CD14-positive monocyte (primary cell): ENCODE data around the gene XDH. TPM values are rescaled to one million over a fixed set of nuclear protein-coding genes. Genes with fewer than 3 reads are reported as not detected.
A peak's percentile ranks its signal among the peaks of the same experiment; 100 is the strongest.

ENCODE experiments used
- DNase-seq, 3 donors: peaks; one replicate each; pipeline ENCODE4 v3.0.0-alpha.2; 2011 to 2022
- H2AFZ ChIP-seq: 2 replicates; pipeline ENCODE4 v1.6.0; 2012; ENCODE audit warnings: mild to moderate bottlenecking, low read depth, low read length, inconsistent platforms; ENCODE audit not compliant: insufficient read depth, poor library complexity, severe bottlenecking
- H3K27ac ChIP-seq, 2 donors: 1 replicate in 1 of 2; 2 replicates in 1 of 2; pipeline ENCODE4 v1.5.1; 2012 to 2013; ENCODE audit warnings: low read length in 2 of 2, control low read depth in 1 of 2, inconsistent platforms in 1 of 2, low read depth in 1 of 2, mild to moderate bottlenecking in 1 of 2
- H3K27me3 ChIP-seq, 2 donors: one replicate each; pipeline versions ENCODE4 v1.6.0 to v1.6.1; 2011 to 2013; ENCODE audit warnings: low read length in 2 of 2; ENCODE audit not compliant: control insufficient read depth in 2 of 2, insufficient read depth in 2 of 2
- H3K36me3 ChIP-seq, 2 donors: replicated peaks in 1 of 2; 1 replicate in 1 of 2; 2 replicates in 1 of 2; pipeline versions ENCODE4 v1.5.1 to v1.6.1; 2012 to 2013; ENCODE audit warnings: low read length in 2 of 2, control low read depth in 1 of 2, inconsistent platforms in 1 of 2, mild to moderate bottlenecking in 1 of 2; ENCODE audit not compliant: insufficient read depth in 2 of 2, control insufficient read depth in 1 of 2
- H3K4me1 ChIP-seq, 2 donors: 1 replicate in 1 of 2; 2 replicates in 1 of 2; pipeline versions ENCODE4 v1.5.1 to v1.6.1; 2012 to 2013; ENCODE audit warnings: low read length in 2 of 2, control low read depth in 1 of 2, inconsistent platforms in 1 of 2, mild to moderate bottlenecking in 1 of 2, moderate library complexity in 1 of 2; ENCODE audit not compliant: insufficient read depth in 2 of 2, control insufficient read depth in 1 of 2
- H3K4me2 ChIP-seq: replicated peaks from 2 replicates; pipeline ENCODE3; 2012; ENCODE audit warnings: low read length, moderate library complexity, mild to moderate bottlenecking; ENCODE audit not compliant: poor library complexity, severe bottlenecking; ENCODE audit errors: extremely low read depth
- H3K4me3 ChIP-seq, 3 experiments: fragments of 200-600 bp in 1 of 3; sonication (generic) in 1 of 3; replicated peaks in 1 of 3; 1 replicate in 2 of 3; 2 replicates in 1 of 3; pipeline ENCODE4 v1.5.1; 2011 to 2013; ENCODE audit warnings: low read length in 3 of 3, mild to moderate bottlenecking in 3 of 3, control low read depth in 2 of 3, low read depth in 2 of 3, inconsistent platforms in 1 of 3, moderate library complexity in 1 of 3
- H3K79me2 ChIP-seq: 2 replicates; pipeline ENCODE4 v1.6.0; 2012; ENCODE audit warnings: mild to moderate bottlenecking, control low read depth, inconsistent platforms, low read length, moderate library complexity; ENCODE audit not compliant: insufficient read depth
- H3K9ac ChIP-seq: 2 replicates; pipeline ENCODE4 v1.6.0; 2017; ENCODE audit warnings: low read length, mild to moderate bottlenecking; ENCODE audit not compliant: insufficient read depth, poor library complexity, severe bottlenecking
- H3K9me3 ChIP-seq, 2 donors: replicated peaks in 1 of 2; 1 replicate in 1 of 2; 2 replicates in 1 of 2; pipeline versions ENCODE4 v1.5.1 to v1.6.1; 2012 to 2013; ENCODE audit warnings: low read length in 2 of 2, control low read depth in 1 of 2; ENCODE audit not compliant: control insufficient read depth in 1 of 2, insufficient read depth in 1 of 2
- H4K20me1 ChIP-seq: 2 replicates; pipeline ENCODE4 v1.6.0; 2012; ENCODE audit warnings: mild to moderate bottlenecking, low read length, control low read depth, moderate library complexity; ENCODE audit not compliant: insufficient read depth
- H3K27ac Mint-ChIP-seq, 7 donors: one replicate each; pipeline ENCODE4 v1.8.0; 2020; ENCODE audit warnings: mild to moderate bottlenecking in 7 of 7, mixed read lengths in 7 of 7, moderate library complexity in 6 of 7, inconsistent platforms in 2 of 7
- H3K27me3 Mint-ChIP-seq, 3 donors: one replicate each; pipeline ENCODE4 v1.8.0; 2021 to 2022; ENCODE audit warnings: low read depth in 3 of 3, mild to moderate bottlenecking in 3 of 3, mixed read lengths in 3 of 3, moderate library complexity in 3 of 3, inconsistent platforms in 1 of 3
- H3K36me3 Mint-ChIP-seq, 2 donors: one replicate each; pipeline ENCODE4 v1.8.0; 2020; ENCODE audit warnings: mixed read lengths in 2 of 2, inconsistent platforms in 1 of 2, mild to moderate bottlenecking in 1 of 2
- H3K4me1 Mint-ChIP-seq: one replicate; pipeline ENCODE4 v1.8.0; 2020; ENCODE audit warnings: mild to moderate bottlenecking, mixed read lengths
- H3K4me3 Mint-ChIP-seq, 2 donors: one replicate each; pipeline ENCODE4 v1.8.0; 2020; ENCODE audit warnings: mild to moderate bottlenecking in 2 of 2, mixed read lengths in 2 of 2, moderate library complexity in 1 of 2
- H3K9me3 Mint-ChIP-seq, 7 donors: one replicate each; pipeline ENCODE4 v1.8.0; 2020 to 2022; ENCODE audit warnings: mixed read lengths in 7 of 7, mild to moderate bottlenecking in 6 of 7, moderate library complexity in 6 of 7, inconsistent platforms in 2 of 7
- WGBS: methylation state at CpG from one replicate; pipeline ENCODE4 v1.1.5; 2013; ENCODE audit warnings: missing lambda C conversion rate; ENCODE audit not compliant: insufficient coverage; 5-methylcytosine and 5-hydroxymethylcytosine counted together
- intact Hi-C, 2 donors: fragments of 100-400 bp; cut with micrococcal nuclease; formaldehyde crosslinking; loops; one replicate each; pipeline versions ENCODE4 v1.15.0 to v1.15.1; 2023
- polyA plus RNA-seq, 3 donors: library from polyadenylated mRNA; depleted of rRNA in 1 of 3; unstranded in 2 of 3; stranded (reverse) in 1 of 3; fragments of 300-500 nt in 2 of 3; fragments of >200 nt in 1 of 3; fragmentation: Illumina TruSeq in 2 of 3; gene quantifications; 1 replicate in 2 of 3; 2 replicates in 1 of 3; pipeline ENCODE4 v1.2.3, GENCODE V29; 2012 to 2021
- TF ChIP-seq, protein P1 (sequence below): fragments of 200-600 bp; IDR thresholded peaks from one replicate; pipeline ENCODE4 v1.8.0; 2022; ENCODE audit warnings: antibody characterized with exemption, mild to moderate bottlenecking

The XDH gene
- polyA plus RNA-seq, 3 donors = not detected

DNA sequence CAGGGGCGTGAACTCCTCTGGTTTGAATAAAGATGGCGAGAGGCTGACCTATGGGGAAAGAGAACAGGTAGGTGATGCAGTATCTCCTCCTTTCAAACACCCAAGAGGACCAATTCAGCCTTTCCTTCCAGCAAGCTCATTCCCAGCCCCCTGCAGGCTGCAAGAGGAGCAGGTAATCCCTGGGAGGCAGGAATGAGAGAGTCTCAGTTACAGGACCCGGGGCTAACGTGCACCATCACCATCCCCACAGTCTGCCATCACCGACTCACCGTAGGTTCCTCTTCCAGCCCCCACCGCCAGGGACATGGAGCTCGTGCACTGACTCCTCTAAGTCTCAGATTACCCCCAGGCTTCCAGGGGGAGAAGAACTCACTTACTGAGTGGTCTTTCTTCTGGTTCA is 26.7 kb downstream of the XDH start:
- H2AFZ ChIP-seq = no peak overlapping the region
- intact Hi-C loops = no loop called here
- Mint-ChIP-seq H3K4me3 (no peak overlapping the region), H3K9me3 (peaks cover 0 to 2% (median 0%) of the 10 kb centered on the region in 7 donors), H3K27me3 (peaks cover 0 to 6% (median 4%) of the 10 kb centered on the region in 3 donors), H3K36me3 (no peaks in the 10 kb centered on the region), H3K4me1 (peaks cover 42% of the 10 kb centered on the region), H3K27ac (no peak overlapping the region)
- H3K79me2 ChIP-seq = no peaks in the 10 kb centered on the region
- no peak for DNase-seq
- WGBS = 100% methylated on average over 4 of the region's 8 CpGs
- no peak overlapping the region for H3K27ac ChIP-seq
- H3K4me1 ChIP-seq = peaks cover 32 to 39% of the 10 kb centered on the region in 2 donors
- no peaks in the 10 kb centered on the region for H3K27me3 ChIP-seq
- no peak overlapping the region for H3K9ac ChIP-seq
- no peaks in the 10 kb centered on the region for H4K20me1 ChIP-seq
- no peaks in the 10 kb centered on the region for H3K36me3 ChIP-seq
- H3K9me3 ChIP-seq = no peaks in the 10 kb centered on the region
- no peak overlapping the region for H3K4me3 ChIP-seq
- TF ChIP-seq, protein P1, sequence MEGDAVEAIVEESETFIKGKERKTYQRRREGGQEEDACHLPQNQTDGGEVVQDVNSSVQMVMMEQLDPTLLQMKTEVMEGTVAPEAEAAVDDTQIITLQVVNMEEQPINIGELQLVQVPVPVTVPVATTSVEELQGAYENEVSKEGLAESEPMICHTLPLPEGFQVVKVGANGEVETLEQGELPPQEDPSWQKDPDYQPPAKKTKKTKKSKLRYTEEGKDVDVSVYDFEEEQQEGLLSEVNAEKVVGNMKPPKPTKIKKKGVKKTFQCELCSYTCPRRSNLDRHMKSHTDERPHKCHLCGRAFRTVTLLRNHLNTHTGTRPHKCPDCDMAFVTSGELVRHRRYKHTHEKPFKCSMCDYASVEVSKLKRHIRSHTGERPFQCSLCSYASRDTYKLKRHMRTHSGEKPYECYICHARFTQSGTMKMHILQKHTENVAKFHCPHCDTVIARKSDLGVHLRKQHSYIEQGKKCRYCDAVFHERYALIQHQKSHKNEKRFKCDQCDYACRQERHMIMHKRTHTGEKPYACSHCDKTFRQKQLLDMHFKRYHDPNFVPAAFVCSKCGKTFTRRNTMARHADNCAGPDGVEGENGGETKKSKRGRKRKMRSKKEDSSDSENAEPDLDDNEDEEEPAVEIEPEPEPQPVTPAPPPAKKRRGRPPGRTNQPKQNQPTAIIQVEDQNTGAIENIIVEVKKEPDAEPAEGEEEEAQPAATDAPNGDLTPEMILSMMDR = no peak
- H3K4me2 ChIP-seq = no peak overlapping the region

GRCh38 chr2:31386648-31387047 is 27.9 kb downstream of the XDH start:
- Histone ChIP-seq H3K4me1 (peaks cover 42 to 51% of the 10 kb centered on the region in 2 donors), H2AFZ (no peak overlapping the region), H3K4me3 (no peak overlapping the region), H4K20me1 (no peaks in the 10 kb centered on the region), H3K9ac (no peak overlapping the region), H3K27me3 (no peaks in the 10 kb centered on the region), H3K4me2 (no peak overlapping the region), H3K9me3 (no peaks in the 10 kb centered on the region), H3K36me3 (no peaks in the 10 kb centered on the region), H3K27ac (no peak overlapping the region), H3K79me2 (no peaks in the 10 kb centered on the region)
- H3K9me3 Mint-ChIP-seq = peaks cover 0 to 2% (median 0%) of the 10 kb centered on the region in 7 donors
- TF ChIP-seq, protein P1 = no peak
- no peak overlapping the region for H3K4me3 Mint-ChIP-seq
- intact Hi-C loops = no loop called here
- H3K27me3 Mint-ChIP-seq = peaks cover 0 to 6% (median 4%) of the 10 kb centered on the region in 3 donors
- peak overlapping the region in 1 of 7 donors; percentile 30 for H3K27ac Mint-ChIP-seq
- no peaks in the 10 kb centered on the region for H3K36me3 Mint-ChIP-seq
- DNase-seq = no peak
- peaks cover 54% of the 10 kb centered on the region for H3K4me1 Mint-ChIP-seq
